DOHH2 (cell line): ENCODE data around the gene MYO15A.

Experiments used
- H3F3A ChIP-seq: fragments of 200-600 bp; sonication (generic), shearing (Covaris generic); 2 replicates; pipeline ENCODE4 v1.6.0; 2016; ENCODE audit warnings: antibody characterized with exemption, mild to moderate bottlenecking; ENCODE audit not compliant: control insufficient read depth, insufficient read depth
- H3K27ac ChIP-seq: fragments of 200-600 bp; sonication (generic); 2 replicates; pipeline ENCODE4 v1.5.1; 2014; ENCODE audit warnings: low read depth, mild to moderate bottlenecking, low read length, moderate library complexity
- H3K27me3 ChIP-seq: fragments of 200-600 bp; sonication (generic); 2 replicates; pipeline ENCODE4 v1.6.1; 2014; ENCODE audit warnings: mild to moderate bottlenecking, low read length, mixed read lengths; ENCODE audit not compliant: control insufficient read depth
- H3K36me3 ChIP-seq: fragments of 200-600 bp; sonication (generic); 2 replicates; pipeline ENCODE4 v1.6.1; 2014; ENCODE audit warnings: mild to moderate bottlenecking, low read length, moderate library complexity, mixed read lengths; ENCODE audit not compliant: control insufficient read depth
- H3K4me1 ChIP-seq: fragments of 200-600 bp; sonication (generic); 2 replicates; pipeline ENCODE4 v1.6.1; 2014; ENCODE audit warnings: mild to moderate bottlenecking, low read length, mixed read lengths; ENCODE audit not compliant: control insufficient read depth
- H3K4me2 ChIP-seq: fragments of 200-600 bp; sonication (generic); 2 replicates; pipeline ENCODE4 v1.6.0; 2014; ENCODE audit warnings: mild to moderate bottlenecking, low read length, moderate library complexity
- H3K4me3 ChIP-seq: fragments of 200-600 bp; sonication (generic); 2 replicates; pipeline ENCODE4 v1.5.1; 2014; ENCODE audit warnings: mild to moderate bottlenecking, low read length, mixed read lengths
- H3K79me2 ChIP-seq: fragments of 200-600 bp; sonication (generic); 2 replicates; pipeline ENCODE4 v1.6.1; 2014; ENCODE audit warnings: mild to moderate bottlenecking, low read length, mixed read lengths; ENCODE audit not compliant: control insufficient read depth
- H3K9me2 ChIP-seq: fragments of 200-600 bp; sonication (generic); replicated peaks from 2 replicates; pipeline ENCODE4 v1.6.1; 2014; ENCODE audit warnings: mild to moderate bottlenecking, low read length, mixed read lengths; ENCODE audit not compliant: control insufficient read depth
- H3K9me3 ChIP-seq: fragments of 200-600 bp; sonication (generic); 2 replicates; pipeline ENCODE4 v1.6.1; 2014; ENCODE audit warnings: antibody characterized with exemption, low read length, mixed read lengths; ENCODE audit not compliant: control insufficient read depth, insufficient read depth
- H4K20me1 ChIP-seq: fragments of 200-600 bp; sonication (generic); 2 replicates; pipeline ENCODE4 v1.6.0; 2014; ENCODE audit warnings: low read depth, mild to moderate bottlenecking, antibody characterized with exemption, low read length, moderate library complexity; ENCODE audit not compliant: control insufficient read depth, insufficient read depth
- CTCF ChIP-seq: fragments of 200-600 bp; sonication (generic); IDR thresholded peaks from one replicate; pipeline ENCODE4 v1.5.1; 2014; ENCODE audit warnings: antibody characterized with exemption, mild to moderate bottlenecking, low read depth, low read length; ENCODE audit not compliant: poor library complexity, severe bottlenecking
- EZH2phosphoT487 ChIP-seq: fragments of 200-600 bp; sonication (generic); IDR thresholded peaks from 2 replicates; pipeline ENCODE4 v1.6.1; 2017; ENCODE audit warnings: borderline replicate concordance, mild to moderate bottlenecking, antibody characterized with exemption, low read length, moderate library complexity, mixed read lengths

Gene MYO15A

GRCh38 chr17:18109935-18110485 lies 1.5 kb downstream of the MYO15A start:
- H3K4me1 ChIP-seq: no peaks in the 10 kb centered on the region
- no peaks in the 10 kb centered on the region for H3K9me2 ChIP-seq
- no peak overlapping the region for H3K27ac ChIP-seq
- no peaks in the 10 kb centered on the region for H3K9me3 ChIP-seq
- TF ChIP-seq CTCF: no peak
- no peak for TF ChIP-seq EZH2phosphoT487
- no peaks in the 10 kb centered on the region for H3F3A ChIP-seq
- no peaks in the 10 kb centered on the region for H3K79me2 ChIP-seq
- H3K4me2 ChIP-seq: no peak overlapping the region
- no peak overlapping the region for H3K4me3 ChIP-seq
- H3K27me3 ChIP-seq: no peaks in the 10 kb centered on the region
- peaks cover 3% of the 10 kb centered on the region; the same call in 1 of the 2 replicates for H3K36me3 ChIP-seq
- H4K20me1 ChIP-seq: no peaks in the 10 kb centered on the region

- no peak overlapping the region for H3K4me3 ChIP-seq
- H3K27ac ChIP-seq: no peak overlapping the region
- H3K9me3 ChIP-seq: no peaks in the 10 kb centered on the region
- no peaks in the 10 kb centered on the region for H3K27me3 ChIP-seq
- peaks cover 3% of the 10 kb centered on the region; the same call in 1 of the 2 replicates for H3K36me3 ChIP-seq
- H3K9me2 ChIP-seq: no peaks in the 10 kb centered on the region
- H3K4me2 ChIP-seq: no peak overlapping the region
- TF ChIP-seq CTCF: no peak
- H4K20me1 ChIP-seq: no peaks in the 10 kb centered on the region
- H3F3A ChIP-seq: no peaks in the 10 kb centered on the region
- H3K4me1 ChIP-seq: no peaks in the 10 kb centered on the region
- H3K79me2 ChIP-seq: no peaks in the 10 kb centered on the region
Observed at GRCh38 chr17:18110636-18111145, 2.1 kb downstream of the MYO15A start.

- Histone ChIP-seq H3K27me3 (no peaks in the 10 kb centered on the region), H3K36me3 (0 out of 2 replicates have a peak, but pooled peaks cover 3% of the 10 kb centered on the region), H3K9me2 (no peaks in the 10 kb centered on the region), H3F3A (no peaks in the 10 kb centered on the region), H4K20me1 (no peaks in the 10 kb centered on the region), H3K4me3 (no peak overlapping the region), H3K27ac (no peak overlapping the region), H3K79me2 (no peaks in the 10 kb centered on the region), H3K4me2 (no peak overlapping the region), H3K9me3 (no peaks in the 10 kb centered on the region), H3K4me1 (no peaks in the 10 kb centered on the region)
- TF ChIP-seq CTCF: no peak
- no peak for TF ChIP-seq EZH2phosphoT487
Observed at GRCh38 chr17:18111330-18111971, 2.9 kb downstream of the MYO15A start.
